OCI-LY3 (cell line): ENCODE data around the gene TMBIM6.

Experiments
- EZH2phosphoT487 ChIP-seq: fragments of 200-600 bp; shearing (Covaris generic); IDR thresholded peaks from 2 replicates; pipeline ENCODE4 v1.6.1; 2018; ENCODE audit warnings: antibody characterized with exemption, mixed run types, low read depth
- TF ChIP-seq, protein P1 (sequence below): fragments of 200-600, 300-600 bp; sonication (generic); IDR thresholded peaks from 2 replicates; pipeline ENCODE4 v1.5.1; 2014; ENCODE audit warnings: antibody characterized with exemption, low read length, low read depth

- TF ChIP-seq, protein P1, sequence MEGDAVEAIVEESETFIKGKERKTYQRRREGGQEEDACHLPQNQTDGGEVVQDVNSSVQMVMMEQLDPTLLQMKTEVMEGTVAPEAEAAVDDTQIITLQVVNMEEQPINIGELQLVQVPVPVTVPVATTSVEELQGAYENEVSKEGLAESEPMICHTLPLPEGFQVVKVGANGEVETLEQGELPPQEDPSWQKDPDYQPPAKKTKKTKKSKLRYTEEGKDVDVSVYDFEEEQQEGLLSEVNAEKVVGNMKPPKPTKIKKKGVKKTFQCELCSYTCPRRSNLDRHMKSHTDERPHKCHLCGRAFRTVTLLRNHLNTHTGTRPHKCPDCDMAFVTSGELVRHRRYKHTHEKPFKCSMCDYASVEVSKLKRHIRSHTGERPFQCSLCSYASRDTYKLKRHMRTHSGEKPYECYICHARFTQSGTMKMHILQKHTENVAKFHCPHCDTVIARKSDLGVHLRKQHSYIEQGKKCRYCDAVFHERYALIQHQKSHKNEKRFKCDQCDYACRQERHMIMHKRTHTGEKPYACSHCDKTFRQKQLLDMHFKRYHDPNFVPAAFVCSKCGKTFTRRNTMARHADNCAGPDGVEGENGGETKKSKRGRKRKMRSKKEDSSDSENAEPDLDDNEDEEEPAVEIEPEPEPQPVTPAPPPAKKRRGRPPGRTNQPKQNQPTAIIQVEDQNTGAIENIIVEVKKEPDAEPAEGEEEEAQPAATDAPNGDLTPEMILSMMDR = no peak
- no peak for TF ChIP-seq EZH2phosphoT487
These were observed 26.0 kb downstream of the TMBIM6 start for GRCh38 chr12:49767333-49767732.
